H9 (cell line): ENCODE results near the gene RPL39L. TPM values are rescaled to one million over a fixed set of nuclear protein-coding genes. Genes with fewer than 3 reads are reported as not detected.
A peak's percentile ranks its signal among the peaks of the same experiment; 100 is the strongest.

Experiments used
- DNase-seq: peaks from one replicate; pipeline ENCODE4 v3.0.0-alpha.2; 2017
- H2AFZ ChIP-seq: one replicate; pipeline ENCODE4 v1.6.1; 2013; ENCODE audit warnings: mild to moderate bottlenecking, low read length, control low read depth, moderate library complexity
- H2AK5ac ChIP-seq: 2 replicates; pipeline ENCODE4 v1.6.1; 2013; ENCODE audit warnings: low read length, control low read depth, mixed read lengths; ENCODE audit not compliant: insufficient read length
- H2BK120ac ChIP-seq: one replicate; pipeline ENCODE4 v1.6.1; 2013; ENCODE audit warnings: low read depth, mild to moderate bottlenecking, low read length, control low read depth, inconsistent platforms; ENCODE audit not compliant: poor library complexity, severe bottlenecking
- H2BK12ac ChIP-seq: 2 replicates; pipeline ENCODE4 v1.6.1; 2013; ENCODE audit warnings: low read length, control low read depth, mixed read lengths, low read depth; ENCODE audit not compliant: insufficient read length
- H2BK15ac ChIP-seq: 2 replicates; pipeline ENCODE4 v1.6.1; 2013; ENCODE audit warnings: low read depth, low read length, control low read depth
- H2BK20ac ChIP-seq: one replicate; pipeline ENCODE4 v1.6.1; 2013; ENCODE audit warnings: low read depth, mild to moderate bottlenecking, low read length, control low read depth, inconsistent platforms; ENCODE audit not compliant: poor library complexity, severe bottlenecking
- H2BK5ac ChIP-seq: 2 replicates; pipeline ENCODE4 v1.6.1; 2013; ENCODE audit warnings: low read length, control low read depth, mixed read lengths; ENCODE audit not compliant: insufficient read length
- H3K14ac ChIP-seq: 2 replicates; pipeline ENCODE4 v1.6.1; 2013; ENCODE audit warnings: low read length, control low read depth; ENCODE audit not compliant: insufficient read depth
- H3K18ac ChIP-seq: 2 replicates; pipeline ENCODE4 v1.6.1; 2013; ENCODE audit warnings: low read depth, mild to moderate bottlenecking, mixed read lengths, low read length, control low read depth; ENCODE audit not compliant: insufficient read length
- H3K23ac ChIP-seq: 2 replicates; pipeline ENCODE4 v1.6.1; 2013; ENCODE audit warnings: low read length, control low read depth, mixed read lengths, low read depth; ENCODE audit not compliant: insufficient read length
- H3K23me2 ChIP-seq: 2 replicates; pipeline ENCODE4 v1.6.1; 2013; ENCODE audit warnings: low read depth, mild to moderate bottlenecking, mixed read lengths, low read length, control low read depth; ENCODE audit not compliant: insufficient read length, poor library complexity, severe bottlenecking
- H3K27ac ChIP-seq: 2 replicates; pipeline ENCODE4 v1.5.1; 2013; ENCODE audit warnings: low read length, control low read depth, mixed read lengths, low read depth; ENCODE audit not compliant: insufficient read length
- H3K27me3 ChIP-seq: 2 replicates; pipeline ENCODE4 v1.6.1; 2013; ENCODE audit warnings: low read length, control low read depth, inconsistent platforms; ENCODE audit not compliant: insufficient read depth
- H3K4ac ChIP-seq: 2 replicates; pipeline ENCODE4 v1.6.1; 2013; ENCODE audit warnings: low read depth, mild to moderate bottlenecking, control low read depth, inconsistent platforms, low read length, moderate library complexity
- H3K4me1 ChIP-seq: 2 replicates; pipeline ENCODE4 v1.6.1; 2013; ENCODE audit warnings: low read length, control low read depth, inconsistent platforms; ENCODE audit not compliant: insufficient read depth
- H3K4me2 ChIP-seq: 2 replicates; pipeline ENCODE4 v1.6.1; 2013; ENCODE audit warnings: low read length, control low read depth, mixed read lengths; ENCODE audit not compliant: insufficient read length, insufficient read depth
- H3K56ac ChIP-seq: 2 replicates; pipeline ENCODE4 v1.6.1; 2013; ENCODE audit warnings: low read depth, mild to moderate bottlenecking, mixed read lengths, low read length, control low read depth; ENCODE audit not compliant: insufficient read length
- H3K79me1 ChIP-seq: 2 replicates; pipeline ENCODE4 v1.6.1; 2013; ENCODE audit warnings: low read depth, mild to moderate bottlenecking, moderate library complexity, low read length, control low read depth, inconsistent platforms; ENCODE audit not compliant: insufficient read depth, poor library complexity, severe bottlenecking
- H3K79me2 ChIP-seq: 2 replicates; pipeline ENCODE4 v1.6.1; 2013; ENCODE audit warnings: low read length, control low read depth, inconsistent platforms; ENCODE audit not compliant: insufficient read depth
- H3K9ac ChIP-seq: 2 replicates; pipeline ENCODE4 v1.6.1; 2013; ENCODE audit warnings: low read length, control low read depth, mixed read lengths; ENCODE audit not compliant: insufficient read length; ENCODE audit errors: extremely low read depth
- H3K9me3 ChIP-seq: one replicate; pipeline ENCODE4 v1.6.1; 2013; ENCODE audit warnings: low read depth, low read length, inconsistent platforms; ENCODE audit not compliant: control insufficient read depth
- H3T11ph ChIP-seq: one replicate; pipeline ENCODE4 v1.6.1; 2013; ENCODE audit warnings: mild to moderate bottlenecking, low read length, control low read depth, inconsistent platforms
- H4K20me1 ChIP-seq: one replicate; pipeline ENCODE4 v1.6.1; 2013; ENCODE audit not compliant: control insufficient read depth, insufficient read length, insufficient read depth
- H4K5ac ChIP-seq: 2 replicates; pipeline ENCODE4 v1.6.1; 2013; ENCODE audit warnings: low read depth, mild to moderate bottlenecking, mixed read lengths, low read length, control low read depth; ENCODE audit not compliant: insufficient read length
- H4K8ac ChIP-seq: replicated peaks from 2 replicates; pipeline ENCODE4 v1.6.1; 2013; ENCODE audit warnings: low read length, control low read depth, mixed read lengths, low read depth; ENCODE audit not compliant: insufficient read length
- H4K91ac ChIP-seq: 2 replicates; pipeline ENCODE4 v1.6.1; 2013; ENCODE audit warnings: low read depth, mild to moderate bottlenecking, moderate library complexity, mixed read lengths, low read length, control low read depth; ENCODE audit not compliant: insufficient read length
- H3K27ac Mint-ChIP-seq, 3 experiments: 2 replicates in 2 of 3; 3 replicates in 1 of 3; pipeline ENCODE4 v1.8.0; 2020 to 2021; ENCODE audit warnings: mixed read lengths in 3 of 3, mild to moderate bottlenecking in 1 of 3, moderate library complexity in 1 of 3
- H3K27me3 Mint-ChIP-seq: 2 replicates; pipeline ENCODE4 v1.8.0; 2021; ENCODE audit warnings: low read depth, mild to moderate bottlenecking, moderate library complexity, mixed read lengths
- H3K36me3 Mint-ChIP-seq, 3 experiments: 2 replicates in 2 of 3; 3 replicates in 1 of 3; pipeline ENCODE4 v1.8.0; 2020 to 2021; ENCODE audit warnings: low read depth in 3 of 3, mixed read lengths in 3 of 3; ENCODE audit not compliant: insufficient read depth in 1 of 3
- H3K4me1 Mint-ChIP-seq, 2 experiments: 2 replicates each; pipeline ENCODE4 v1.8.0; 2020; ENCODE audit warnings: mixed read lengths in 2 of 2
- H3K4me3 Mint-ChIP-seq, 2 experiments: 2 replicates in 1 of 2; 3 replicates in 1 of 2; pipeline ENCODE4 v1.8.0; 2020 to 2021; ENCODE audit warnings: mild to moderate bottlenecking in 2 of 2, mixed read lengths in 2 of 2, moderate library complexity in 1 of 2
- H3K9me3 Mint-ChIP-seq, 2 experiments: 2 replicates in 1 of 2; 3 replicates in 1 of 2; pipeline ENCODE4 v1.8.0; 2020; ENCODE audit warnings: mild to moderate bottlenecking in 2 of 2, mixed read lengths in 2 of 2, moderate library complexity in 1 of 2
- CTCF ChIP-seq: fragments of 200-600 bp; sonication (generic); conservative IDR thresholded peaks from 3 replicates; pipeline ENCODE4 v1.8.0; 2021; ENCODE audit warnings: antibody characterized with exemption, mild to moderate bottlenecking
- WGBS: extraction: QIAGEN DNeasy Blood & Tissue Kit; methylation state at CpG from one replicate; pipeline ENCODE4 v1.1.7; 2013; ENCODE audit warnings: missing lambda C conversion rate, low lambda C conversion rate, mixed read lengths; ENCODE audit not compliant: insufficient read length; ENCODE audit errors: extremely low coverage; 5-methylcytosine and 5-hydroxymethylcytosine counted together
- total RNA-seq: library from RNA; stranded (reverse); gene quantifications from 2 replicates; pipeline ENCODE4 v1.2.1, GENCODE V29; 2021

The RPL39L gene
- total RNA-seq, 1 experiment from 2014 or later = 71.7 TPM

- Histone ChIP-seq H2BK5ac (no peak overlapping the region), H3K56ac (no peak overlapping the region), H2BK12ac (no peak overlapping the region), H4K5ac (no peak overlapping the region), H3K18ac (no peak overlapping the region), H2BK20ac (no peak overlapping the region), H2AK5ac (no peak overlapping the region), H2BK15ac (no peak overlapping the region), H3K27me3 (no peaks in the 10 kb centered on the region), H3K4me2 (no peak overlapping the region), H3K4ac (no peak overlapping the region), H3K79me2 (no peaks in the 10 kb centered on the region), H3K9me3 (no peaks in the 10 kb centered on the region), H3T11ph (no peak overlapping the region), H3K4me1 (peaks cover 3% of the 10 kb centered on the region; the same call in 1 of the 2 replicates), H3K9ac (no peak overlapping the region), H4K20me1 (no peaks in the 10 kb centered on the region), H3K14ac (no peak overlapping the region), H3K27ac (no peak overlapping the region), H4K8ac (no peak overlapping the region), H2BK120ac (no peak overlapping the region), H3K79me1 (no peaks in the 10 kb centered on the region), H3K23ac (no peak overlapping the region), H3K23me2 (no peaks in the 10 kb centered on the region), H4K91ac (no peak overlapping the region), H2AFZ (no peak overlapping the region)
- H3K36me3 Mint-ChIP-seq = peaks cover 40 to 63% (median 57%) of the 10 kb centered on the region in 3 experiments
- peaks cover 33 to 34% of the 10 kb centered on the region in 2 experiments for H3K4me1 Mint-ChIP-seq
- peak overlapping the region in 2 of 3 experiments; percentile 15 to 69; a peak in 1 of 7 replicates for H3K27ac Mint-ChIP-seq
- H3K27me3 Mint-ChIP-seq = no peaks in the 10 kb centered on the region
- no peak overlapping the region for H3K4me3 Mint-ChIP-seq
- no peak for DNase-seq
- H3K9me3 Mint-ChIP-seq = no peaks in the 10 kb centered on the region
- TF ChIP-seq CTCF = no peak
- no CpG with 5 or more reads among the region's 5 CpGs for WGBS
Observed at GRCh38 chr3:187077537-187077936, 61.8 kb downstream of the RPL39L start.
